ENCODE measurements around the gene SCUBE2.

SCUBE2 gene

GRCh38 chr11:9091044-9091922 lies at the start of gene SCUBE2:
SCUBE2 (minus strand) TSS chr11:9091599; CDS start chr11:9091528, 71 bp downstream.
- no peak within 1 kb of the TSS for H3K27ac ChIP-seq (ENCODE audit: low read depth, low read length)
- peak within 1 kb of the TSS; percentile 60 for H2AFZ ChIP-seq (ENCODE audit: low read length, unreplicated experiment)
- no peaks in the 10 kb centered on the region for H3K36me3 ChIP-seq (ENCODE audit: insufficient read depth, low read length)
- no peaks in the 10 kb centered on the region for H3K79me2 ChIP-seq (ENCODE audit: control insufficient read depth, insufficient read depth, low read length, unreplicated experiment)
- peak within 1 kb of the TSS; percentile 77 for H3K4me3 ChIP-seq (ENCODE audit: low read depth, low read length)
- H3K27me3 ChIP-seq (ENCODE audit: insufficient read depth, low read length) = peaks cover 17% of the 10 kb centered on the region
- no peaks in the 10 kb centered on the region for H3K4me1 ChIP-seq (ENCODE audit: control insufficient read depth, insufficient read depth, low read length, unreplicated experiment)

GRCh38 chr11:9141186-9141585 lies 49.8 kb upstream of the SCUBE2 start:
- no peaks in the 10 kb centered on the region for H3K79me2 ChIP-seq (ENCODE audit: control insufficient read depth, insufficient read depth, low read length, unreplicated experiment)
- peaks cover 26% of the 10 kb centered on the region for H3K4me1 ChIP-seq (ENCODE audit: control insufficient read depth, insufficient read depth, low read length, unreplicated experiment)
- H3K36me3 ChIP-seq (ENCODE audit: insufficient read depth, low read length) = peaks cover 35% of the 10 kb centered on the region
- H2AFZ ChIP-seq (ENCODE audit: low read length, unreplicated experiment) = no peak overlapping the region
- no peak overlapping the region for H3K4me3 ChIP-seq (ENCODE audit: low read depth, low read length)
- H3K27ac ChIP-seq (ENCODE audit: low read depth, low read length) = no peak overlapping the region
- no peaks in the 10 kb centered on the region for H3K27me3 ChIP-seq (ENCODE audit: insufficient read depth, low read length)

DNA sequence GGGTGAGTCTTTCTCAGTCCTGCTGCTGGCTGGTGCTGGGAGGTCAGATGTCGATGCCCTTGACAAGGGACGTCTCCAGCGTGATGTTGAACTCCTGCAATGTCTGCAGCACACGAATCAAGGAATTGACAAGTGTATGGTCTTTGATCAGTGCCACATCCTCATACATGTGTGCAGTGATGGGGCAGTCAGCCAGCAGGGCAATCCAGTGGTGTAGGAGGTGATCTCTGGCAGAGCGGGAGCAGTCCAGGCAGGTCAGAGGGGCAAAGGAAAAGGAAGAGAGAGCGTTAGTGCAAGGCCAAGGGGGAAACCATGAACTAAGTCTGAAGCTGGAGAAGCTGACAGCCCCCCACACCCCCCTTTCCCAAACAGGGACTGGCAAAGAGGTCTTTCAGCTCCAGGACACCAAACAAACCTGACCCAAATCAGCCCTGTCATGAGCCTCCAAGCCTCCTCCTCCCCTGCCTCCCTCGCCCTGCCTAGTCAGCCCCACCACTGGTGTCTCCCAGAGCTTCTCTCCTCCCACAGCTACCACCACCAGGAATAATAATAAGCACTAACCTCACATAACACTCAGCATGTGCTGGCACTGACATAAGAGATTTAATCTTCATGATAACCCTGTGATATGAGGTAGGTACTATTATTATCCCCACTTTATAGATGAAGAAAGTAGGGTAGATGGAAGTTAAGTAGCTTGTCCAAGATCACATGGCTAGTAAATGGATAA lies 48.4 kb upstream of the SCUBE2 start:
- no peak overlapping the region for H3K4me3 ChIP-seq (ENCODE audit: low read depth, low read length)
- peaks cover 21% of the 10 kb centered on the region for H3K36me3 ChIP-seq (ENCODE audit: insufficient read depth, low read length)
- peak overlapping the region; percentile 44 for H3K27ac ChIP-seq (ENCODE audit: low read depth, low read length)
- H3K27me3 ChIP-seq (ENCODE audit: insufficient read depth, low read length) = no peaks in the 10 kb centered on the region
- H2AFZ ChIP-seq (ENCODE audit: low read length, unreplicated experiment) = no peak overlapping the region
- no peaks in the 10 kb centered on the region for H3K79me2 ChIP-seq (ENCODE audit: control insufficient read depth, insufficient read depth, low read length, unreplicated experiment)
- peaks cover 26% of the 10 kb centered on the region for H3K4me1 ChIP-seq (ENCODE audit: control insufficient read depth, insufficient read depth, low read length, unreplicated experiment)

DNA sequence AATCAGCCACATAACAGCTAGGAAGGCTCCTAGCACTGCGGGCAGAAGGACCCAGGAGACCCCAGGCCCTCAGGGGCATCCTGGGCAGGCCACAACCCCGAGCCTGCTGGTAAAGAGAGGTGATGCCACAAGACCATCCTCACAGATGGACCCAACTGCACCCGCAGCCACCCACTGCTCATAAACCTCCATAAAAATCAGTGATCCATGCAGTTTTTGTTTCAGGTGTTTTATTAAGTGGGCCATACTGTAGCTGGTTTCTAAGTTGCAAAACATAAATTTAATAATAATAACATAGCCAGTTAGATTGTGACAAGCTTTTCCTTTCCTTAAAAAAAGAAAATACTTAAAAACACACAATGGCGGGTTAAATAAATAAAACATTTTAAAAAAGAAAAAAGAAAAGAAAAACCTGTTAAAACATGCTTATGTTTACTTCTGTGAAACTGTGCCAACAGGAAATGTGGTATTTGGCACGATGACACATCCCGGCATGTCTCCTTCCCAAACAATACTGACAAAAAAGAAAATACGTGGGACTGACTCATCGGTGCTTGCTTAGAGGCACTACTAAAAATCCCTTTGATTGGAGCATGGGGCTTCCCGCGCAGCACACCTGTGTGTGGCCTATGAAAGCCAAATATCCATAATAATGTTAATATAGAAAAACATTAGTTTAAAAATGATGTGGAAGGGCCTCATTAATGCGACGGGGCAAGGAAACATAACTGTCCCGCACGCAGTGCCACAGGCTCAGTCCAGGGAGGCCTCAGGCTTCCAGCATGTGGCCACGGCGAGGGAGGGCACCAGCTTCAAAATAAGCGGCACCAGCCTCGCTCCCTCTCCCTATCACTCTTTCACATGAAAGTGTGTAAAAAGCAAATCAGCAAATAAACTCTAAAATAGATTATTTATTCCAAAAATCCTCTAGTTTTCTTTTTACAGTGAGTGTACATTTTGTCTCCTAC lies 47.5 kb upstream of the SCUBE2 start:
- Histone ChIP-seq H2AFZ (ENCODE audit: low read length, unreplicated experiment) (no peak overlapping the region), H3K27ac (ENCODE audit: low read depth, low read length) (peak overlapping the region; percentile 44), H3K79me2 (ENCODE audit: control insufficient read depth, insufficient read depth, low read length, unreplicated experiment) (no peaks in the 10 kb centered on the region), H3K4me1 (ENCODE audit: control insufficient read depth, insufficient read depth, low read length, unreplicated experiment) (peaks cover 26% of the 10 kb centered on the region), H3K36me3 (ENCODE audit: insufficient read depth, low read length) (peaks cover 15% of the 10 kb centered on the region), H3K27me3 (ENCODE audit: insufficient read depth, low read length) (no peaks in the 10 kb centered on the region), H3K4me3 (ENCODE audit: low read depth, low read length) (no peak overlapping the region)

DNA sequence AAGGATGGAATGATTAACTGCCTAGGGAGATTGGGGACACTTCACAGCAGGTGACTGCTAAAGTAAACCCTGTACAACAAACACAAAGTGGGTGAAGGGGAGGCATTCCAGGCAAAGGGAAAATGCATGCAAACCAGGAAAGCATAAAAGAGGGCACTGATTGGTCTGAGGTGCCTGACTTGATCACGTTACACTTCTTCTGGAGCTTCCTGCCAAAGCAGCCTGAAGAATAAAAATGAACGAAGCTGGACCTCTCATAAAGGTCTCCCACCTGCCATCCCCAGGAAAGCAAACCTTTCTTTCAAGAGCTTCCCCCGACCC lies 46.7 kb upstream of the SCUBE2 start:
- H3K27ac ChIP-seq (ENCODE audit: low read depth, low read length) = no peak overlapping the region
- no peaks in the 10 kb centered on the region for H3K79me2 ChIP-seq (ENCODE audit: control insufficient read depth, insufficient read depth, low read length, unreplicated experiment)
- no peaks in the 10 kb centered on the region for H3K27me3 ChIP-seq (ENCODE audit: insufficient read depth, low read length)
- H3K4me3 ChIP-seq (ENCODE audit: low read depth, low read length) = no peak overlapping the region
- no peak overlapping the region for H2AFZ ChIP-seq (ENCODE audit: low read length, unreplicated experiment)
- peaks cover 16% of the 10 kb centered on the region for H3K36me3 ChIP-seq (ENCODE audit: insufficient read depth, low read length)
- H3K4me1 ChIP-seq (ENCODE audit: control insufficient read depth, insufficient read depth, low read length, unreplicated experiment) = peaks cover 26% of the 10 kb centered on the region

- no peak overlapping the region for H3K27ac ChIP-seq (ENCODE audit: low read depth, low read length)
- H3K4me1 ChIP-seq (ENCODE audit: control insufficient read depth, insufficient read depth, low read length, unreplicated experiment) = peaks cover 26% of the 10 kb centered on the region
- H2AFZ ChIP-seq (ENCODE audit: low read length, unreplicated experiment) = no peak overlapping the region
- no peak overlapping the region for H3K4me3 ChIP-seq (ENCODE audit: low read depth, low read length)
- H3K27me3 ChIP-seq (ENCODE audit: insufficient read depth, low read length) = no peaks in the 10 kb centered on the region
- H3K79me2 ChIP-seq (ENCODE audit: control insufficient read depth, insufficient read depth, low read length, unreplicated experiment) = no peaks in the 10 kb centered on the region
- H3K36me3 ChIP-seq (ENCODE audit: insufficient read depth, low read length) = peaks cover 16% of the 10 kb centered on the region
Measured at GRCh38 chr11:9137293-9138132, 46.1 kb upstream of the SCUBE2 start.

GRCh38 chr11:9136741-9137140 lies 45.3 kb upstream of the SCUBE2 start:
- no peak overlapping the region for H3K4me3 ChIP-seq (ENCODE audit: low read depth, low read length)
- no peak overlapping the region for H3K27ac ChIP-seq (ENCODE audit: low read depth, low read length)
- no peak overlapping the region for H2AFZ ChIP-seq (ENCODE audit: low read length, unreplicated experiment)
- H3K79me2 ChIP-seq (ENCODE audit: control insufficient read depth, insufficient read depth, low read length, unreplicated experiment) = no peaks in the 10 kb centered on the region
- peaks cover 18% of the 10 kb centered on the region for H3K36me3 ChIP-seq (ENCODE audit: insufficient read depth, low read length)
- H3K27me3 ChIP-seq (ENCODE audit: insufficient read depth, low read length) = no peaks in the 10 kb centered on the region
- peaks cover 26% of the 10 kb centered on the region for H3K4me1 ChIP-seq (ENCODE audit: control insufficient read depth, insufficient read depth, low read length, unreplicated experiment)

GRCh38 chr11:9133956-9134355 lies 42.6 kb upstream of the SCUBE2 start:
- Histone ChIP-seq H3K36me3 (ENCODE audit: insufficient read depth, low read length) (peaks cover 23% of the 10 kb centered on the region; the same call in 1 of the 2 replicates), H3K27me3 (ENCODE audit: insufficient read depth, low read length) (no peaks in the 10 kb centered on the region), H3K27ac (ENCODE audit: low read depth, low read length) (no peak overlapping the region), H3K4me1 (ENCODE audit: control insufficient read depth, insufficient read depth, low read length, unreplicated experiment) (peaks cover 8% of the 10 kb centered on the region), H2AFZ (ENCODE audit: low read length, unreplicated experiment) (no peak overlapping the region), H3K4me3 (ENCODE audit: low read depth, low read length) (no peak overlapping the region), H3K79me2 (ENCODE audit: control insufficient read depth, insufficient read depth, low read length, unreplicated experiment) (no peaks in the 10 kb centered on the region)

GRCh38 chr11:9132203-9132878 lies 40.9 kb upstream of the SCUBE2 start:
- Histone ChIP-seq H3K79me2 (ENCODE audit: control insufficient read depth, insufficient read depth, low read length, unreplicated experiment) (no peaks in the 10 kb centered on the region), H3K4me3 (ENCODE audit: low read depth, low read length) (no peak overlapping the region), H3K36me3 (ENCODE audit: insufficient read depth, low read length) (peaks cover 23% of the 10 kb centered on the region; the same call in 1 of the 2 replicates), H3K27me3 (ENCODE audit: insufficient read depth, low read length) (no peaks in the 10 kb centered on the region), H3K4me1 (ENCODE audit: control insufficient read depth, insufficient read depth, low read length, unreplicated experiment) (no peaks in the 10 kb centered on the region), H2AFZ (ENCODE audit: low read length, unreplicated experiment) (no peak overlapping the region), H3K27ac (ENCODE audit: low read depth, low read length) (no peak overlapping the region)

Measured in ACC112 (cell line).